ENCODE results near the gene TMEM108.

TMEM108 gene

DNA sequence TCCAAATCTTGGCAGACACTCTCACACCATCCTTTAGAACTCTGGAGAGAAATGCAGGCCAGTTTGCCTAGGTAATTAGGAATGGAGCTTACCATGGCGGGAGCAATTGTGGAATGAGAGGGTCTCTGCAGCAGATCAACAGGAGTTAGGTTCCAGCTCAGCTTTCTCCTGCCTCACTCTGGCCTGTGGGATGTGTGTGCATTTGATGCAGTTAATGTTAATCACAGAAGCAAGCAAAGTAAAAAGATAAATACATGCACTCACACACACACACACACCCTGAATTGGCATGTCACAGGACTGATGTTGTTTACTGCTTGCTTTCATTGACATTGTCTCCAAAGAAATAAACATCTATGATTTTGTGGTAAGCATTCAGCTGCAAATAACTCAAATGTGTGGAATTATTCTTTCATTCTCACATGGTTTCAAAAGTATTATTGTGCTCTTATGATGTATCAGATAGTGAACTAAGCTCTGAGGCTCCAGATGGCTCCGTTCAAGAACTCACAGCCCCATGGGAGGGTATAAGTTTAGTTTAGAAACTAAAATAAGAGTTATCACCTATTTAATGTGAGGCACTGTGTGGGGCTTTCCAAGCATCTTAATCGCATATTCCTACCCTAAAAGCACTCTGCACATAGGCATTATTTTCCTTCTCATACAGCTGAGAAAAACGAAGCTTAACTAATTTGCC, 330.3 kb downstream of the TMEM108 start:
- H3K9me2 ChIP-seq (ENCODE audit: low read depth, low read length): no peaks in the 10 kb centered on the region

DNA sequence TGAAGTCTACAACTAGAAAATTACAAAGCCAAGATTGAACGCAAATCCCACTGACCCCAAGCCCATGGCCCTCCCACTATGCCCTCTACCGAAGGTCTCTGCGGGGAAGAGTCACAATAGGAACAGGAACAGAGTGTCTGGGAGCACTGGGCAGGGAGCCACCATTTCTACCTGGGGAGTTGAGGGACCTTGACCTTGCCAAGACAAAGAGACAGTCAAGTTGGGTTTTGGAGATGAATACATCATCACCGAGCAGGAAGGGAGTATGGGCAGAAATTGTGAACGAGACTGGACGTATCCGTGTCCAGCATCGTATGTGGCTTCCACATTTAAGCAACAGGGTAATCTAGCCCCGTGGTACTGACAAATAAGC, 330.9 kb downstream of the TMEM108 start:
- H3K4me1 ChIP-seq (ENCODE audit: insufficient read depth, low read length, severe bottlenecking): no peaks in the 10 kb centered on the region
- H4K20me1 ChIP-seq (ENCODE audit: insufficient read depth, low read length): no peaks in the 10 kb centered on the region
- H3K9me2 ChIP-seq (ENCODE audit: low read depth, low read length): no peaks in the 10 kb centered on the region
- H3K27me3 ChIP-seq (ENCODE audit: insufficient read depth, low read length): no peaks in the 10 kb centered on the region
- no peak overlapping the region for H3K9ac ChIP-seq (ENCODE audit: low read length)
- H3K4me2 ChIP-seq (ENCODE audit: low read length): no peak overlapping the region
- no peaks in the 10 kb centered on the region for H3K79me2 ChIP-seq (ENCODE audit: insufficient read depth, low read length)
- no peaks in the 10 kb centered on the region for H3F3A ChIP-seq (ENCODE audit: insufficient read depth, low read length)
- no peak overlapping the region for H3K4me3 ChIP-seq (ENCODE audit: low read depth, low read length, poor library complexity, severe bottlenecking)
- H2AFZ ChIP-seq (ENCODE audit: low read length): no peak overlapping the region
- no peaks in the 10 kb centered on the region for H3K9me3 ChIP-seq (ENCODE audit: low read length)
- no peak for TF ChIP-seq EZH2 (IDR thresholded peaks at IDR 0.05; ENCODE audit: borderline replicate concordance, low read length)
- TF ChIP-seq, protein P1, sequence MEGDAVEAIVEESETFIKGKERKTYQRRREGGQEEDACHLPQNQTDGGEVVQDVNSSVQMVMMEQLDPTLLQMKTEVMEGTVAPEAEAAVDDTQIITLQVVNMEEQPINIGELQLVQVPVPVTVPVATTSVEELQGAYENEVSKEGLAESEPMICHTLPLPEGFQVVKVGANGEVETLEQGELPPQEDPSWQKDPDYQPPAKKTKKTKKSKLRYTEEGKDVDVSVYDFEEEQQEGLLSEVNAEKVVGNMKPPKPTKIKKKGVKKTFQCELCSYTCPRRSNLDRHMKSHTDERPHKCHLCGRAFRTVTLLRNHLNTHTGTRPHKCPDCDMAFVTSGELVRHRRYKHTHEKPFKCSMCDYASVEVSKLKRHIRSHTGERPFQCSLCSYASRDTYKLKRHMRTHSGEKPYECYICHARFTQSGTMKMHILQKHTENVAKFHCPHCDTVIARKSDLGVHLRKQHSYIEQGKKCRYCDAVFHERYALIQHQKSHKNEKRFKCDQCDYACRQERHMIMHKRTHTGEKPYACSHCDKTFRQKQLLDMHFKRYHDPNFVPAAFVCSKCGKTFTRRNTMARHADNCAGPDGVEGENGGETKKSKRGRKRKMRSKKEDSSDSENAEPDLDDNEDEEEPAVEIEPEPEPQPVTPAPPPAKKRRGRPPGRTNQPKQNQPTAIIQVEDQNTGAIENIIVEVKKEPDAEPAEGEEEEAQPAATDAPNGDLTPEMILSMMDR (IDR thresholded peaks at IDR 0.05; ENCODE audit: low read length): no peak
- H3K36me3 ChIP-seq (ENCODE audit: insufficient read depth, low read length): no peaks in the 10 kb centered on the region
- H3K27ac ChIP-seq (ENCODE audit: low read depth, low read length, poor library complexity, severe bottlenecking): no peak overlapping the region

More for the DNA sequence above, 330.3 kb downstream of the TMEM108 start:
- H3K27me3 ChIP-seq (ENCODE audit: insufficient read depth, low read length): no peaks in the 10 kb centered on the region
- no peaks in the 10 kb centered on the region for H3K4me1 ChIP-seq (ENCODE audit: insufficient read depth, low read length, severe bottlenecking)
- H4K20me1 ChIP-seq (ENCODE audit: insufficient read depth, low read length): no peaks in the 10 kb centered on the region
- no peaks in the 10 kb centered on the region for H3K79me2 ChIP-seq (ENCODE audit: insufficient read depth, low read length)
- no peak overlapping the region for H3K27ac ChIP-seq (ENCODE audit: low read depth, low read length, poor library complexity, severe bottlenecking)
- H3K4me3 ChIP-seq (ENCODE audit: low read depth, low read length, poor library complexity, severe bottlenecking): no peak overlapping the region
- H3F3A ChIP-seq (ENCODE audit: insufficient read depth, low read length): no peaks in the 10 kb centered on the region
- no peak for TF ChIP-seq EZH2 (IDR thresholded peaks at IDR 0.05; ENCODE audit: borderline replicate concordance, low read length)
- TF ChIP-seq, protein P1 (IDR thresholded peaks at IDR 0.05; ENCODE audit: low read length): no peak
- no peaks in the 10 kb centered on the region for H3K36me3 ChIP-seq (ENCODE audit: insufficient read depth, low read length)
- no peak overlapping the region for H3K9ac ChIP-seq (ENCODE audit: low read length)
- H2AFZ ChIP-seq (ENCODE audit: low read length): no peak overlapping the region
- no peaks in the 10 kb centered on the region for H3K9me3 ChIP-seq (ENCODE audit: low read length)
- H3K4me2 ChIP-seq (ENCODE audit: low read length): no peak overlapping the region

DNA sequence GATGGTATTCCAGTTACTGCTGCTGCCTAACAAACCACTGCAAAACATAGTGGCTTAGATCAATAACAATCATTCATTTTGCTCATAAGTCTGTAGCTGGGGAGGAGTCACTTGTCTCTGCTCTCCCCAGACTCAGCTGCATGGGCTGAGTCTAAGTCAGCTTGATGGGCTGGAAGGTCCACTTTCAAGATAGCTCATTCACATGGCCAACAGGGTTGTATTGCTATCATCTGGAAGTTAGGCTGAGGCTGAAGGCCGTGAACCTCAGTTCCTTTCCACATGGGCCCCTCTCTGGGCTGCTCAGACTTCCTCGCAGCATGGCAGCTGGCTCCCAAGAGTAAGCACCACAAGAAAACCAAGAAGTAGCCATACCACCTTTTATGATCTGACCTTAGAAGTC, 333.0 kb downstream of the TMEM108 start:
- Histone ChIP-seq H3K27ac (ENCODE audit: low read depth, low read length, poor library complexity, severe bottlenecking) (no peak overlapping the region), H3K9me3 (ENCODE audit: low read length) (no peaks in the 10 kb centered on the region), H3F3A (ENCODE audit: insufficient read depth, low read length) (no peaks in the 10 kb centered on the region), H3K79me2 (ENCODE audit: insufficient read depth, low read length) (no peaks in the 10 kb centered on the region), H3K36me3 (ENCODE audit: insufficient read depth, low read length) (no peaks in the 10 kb centered on the region), H4K20me1 (ENCODE audit: insufficient read depth, low read length) (no peaks in the 10 kb centered on the region), H2AFZ (ENCODE audit: low read length) (no peak overlapping the region), H3K4me1 (ENCODE audit: insufficient read depth, low read length, severe bottlenecking) (no peaks in the 10 kb centered on the region), H3K9ac (ENCODE audit: low read length) (no peak overlapping the region), H3K4me2 (ENCODE audit: low read length) (no peak overlapping the region), H3K4me3 (ENCODE audit: low read depth, low read length, poor library complexity, severe bottlenecking) (no peak overlapping the region), H3K27me3 (ENCODE audit: insufficient read depth, low read length) (no peaks in the 10 kb centered on the region), H3K9me2 (ENCODE audit: low read depth, low read length) (no peaks in the 10 kb centered on the region)
- TF ChIP-seq, protein P1 (IDR thresholded peaks at IDR 0.05; ENCODE audit: low read length): no peak
- no peak for TF ChIP-seq EZH2 (IDR thresholded peaks at IDR 0.05; ENCODE audit: borderline replicate concordance, low read length)

Measured in OCI-LY1 (cell line).